Neural cell (in vitro differentiated cells): ENCODE data around the gene TMEM143. TPM values are rescaled to one million over a fixed set of nuclear protein-coding genes. Genes with fewer than 3 reads are reported as not detected.
A peak's percentile ranks its signal among the peaks of the same experiment; 100 is the strongest.

ENCODE experiments used
- H2AFZ ChIP-seq: fragments of 200-600, 300-800 bp; sonication (generic), shearing (Covaris generic); 2 replicates; pipeline ENCODE4 v1.6.0; 2014; ENCODE audit warnings: low read depth, mild to moderate bottlenecking, antibody characterized with exemption, low read length, moderate library complexity
- H3F3A ChIP-seq: fragments of 200-600 bp; shearing (Covaris generic); 2 replicates; pipeline ENCODE4 v1.6.1; 2016; ENCODE audit warnings: mild to moderate bottlenecking, moderate library complexity, mixed read lengths, antibody characterized with exemption, low read length; ENCODE audit not compliant: insufficient read depth, poor library complexity, severe bottlenecking
- H3K27ac ChIP-seq: fragments of 200-600, 300-800 bp; sonication (generic), shearing (Covaris generic); 2 replicates; pipeline ENCODE4 v1.5.1; 2014; ENCODE audit warnings: mild to moderate bottlenecking, low read length, moderate library complexity
- H3K27me3 ChIP-seq: fragments of 300-800, 200-600 bp; sonication (generic), shearing (Covaris generic); 2 replicates; pipeline ENCODE4 v1.6.0; 2014; ENCODE audit warnings: mild to moderate bottlenecking, low read depth, low read length, moderate library complexity; ENCODE audit not compliant: insufficient read depth
- H3K36me3 ChIP-seq: fragments of 300-800, 200-600 bp; sonication (generic), shearing (Covaris generic); 2 replicates; pipeline ENCODE4 v1.5.1; 2014; ENCODE audit warnings: mild to moderate bottlenecking, antibody characterized with exemption, low read length, moderate library complexity; ENCODE audit not compliant: insufficient read depth
- H3K4me2 ChIP-seq: fragments of 300-800, 200-600 bp; sonication (generic), shearing (Covaris generic); 2 replicates; pipeline ENCODE4 v1.6.0; 2014; ENCODE audit warnings: mild to moderate bottlenecking, low read length
- H3K4me3 ChIP-seq: fragments of 300-800, 200-600 bp; sonication (generic), shearing (Covaris generic); 2 replicates; pipeline ENCODE4 v1.5.1; 2014; ENCODE audit warnings: mild to moderate bottlenecking, low read length, moderate library complexity
- H3K79me2 ChIP-seq: fragments of 200-600 bp; shearing (Covaris generic); replicated peaks from 2 replicates; pipeline ENCODE4 v1.6.0; 2014; ENCODE audit warnings: mild to moderate bottlenecking, low read length, moderate library complexity; ENCODE audit not compliant: insufficient read depth
- H3K9ac ChIP-seq: fragments of 300-800, 200-600 bp; sonication (generic), shearing (Covaris generic); 2 replicates; pipeline ENCODE4 v1.6.1; 2016; ENCODE audit warnings: mild to moderate bottlenecking, low read length, mixed read lengths
- H3K9me2 ChIP-seq: fragments of 200-600 bp; shearing (Covaris generic); 2 replicates; pipeline ENCODE4 v1.6.1; 2016; ENCODE audit warnings: mild to moderate bottlenecking, low read length, mixed read lengths; ENCODE audit not compliant: insufficient read depth
- H3K9me3 ChIP-seq: fragments of 200-600, 300-800 bp; sonication (generic), shearing (Covaris generic); 2 replicates; pipeline ENCODE4 v1.6.1; 2016; ENCODE audit warnings: mild to moderate bottlenecking, mixed run types, low read length, moderate library complexity, mixed read lengths
- H4K20me1 ChIP-seq: fragments of 200-600 bp; shearing (Covaris generic); 2 replicates; pipeline ENCODE4 v1.6.1; 2016; ENCODE audit warnings: mild to moderate bottlenecking, mixed run types; ENCODE audit not compliant: insufficient read depth
- CTCF ChIP-seq: fragments of 450-650 bp; IDR thresholded peaks from 2 replicates; pipeline ENCODE4 v1.5.1; 2014; ENCODE audit warnings: antibody characterized with exemption, mild to moderate bottlenecking, moderate library complexity; ENCODE audit not compliant: poor library complexity, severe bottlenecking
- EP300 ChIP-seq: fragments of 450-650 bp; conservative IDR thresholded peaks from 2 replicates; pipeline ENCODE4 v1.6.1; 2014; ENCODE audit warnings: antibody characterized with exemption, mild to moderate bottlenecking, moderate library complexity; ENCODE audit not compliant: poor library complexity, severe bottlenecking
- EZH2 ChIP-seq: fragments of 200-600, 300-800 bp; shearing (Covaris generic), sonication (generic); IDR thresholded peaks from 2 replicates; pipeline ENCODE4 v1.6.1; 2014; ENCODE audit warnings: antibody characterized with exemption, low read length, borderline replicate concordance, mild to moderate bottlenecking; ENCODE audit not compliant: insufficient read depth, poor library complexity, severe bottlenecking
- MXI1 ChIP-seq: fragments of 450-650 bp; conservative IDR thresholded peaks from 2 replicates; pipeline ENCODE4 v1.6.1; 2014; ENCODE audit warnings: antibody characterized with exemption, mild to moderate bottlenecking; ENCODE audit not compliant: poor library complexity, severe bottlenecking
- POLR2AphosphoS5 ChIP-seq: IDR thresholded peaks from 2 replicates; pipeline ENCODE4 v1.6.1; 2012
- RAD21 ChIP-seq: fragments of 450-650 bp; conservative IDR thresholded peaks from 2 replicates; pipeline ENCODE4 v1.6.1; 2014; ENCODE audit warnings: antibody characterized with exemption, mild to moderate bottlenecking, moderate library complexity
- REST ChIP-seq: IDR thresholded peaks from 2 replicates; pipeline ENCODE4 v1.6.1; 2012; ENCODE audit warnings: borderline replicate concordance
- SMC3 ChIP-seq: fragments of 450-650 bp; conservative IDR thresholded peaks from 2 replicates; pipeline ENCODE4 v1.6.1; 2014; ENCODE audit warnings: antibody characterized with exemption, mild to moderate bottlenecking, moderate library complexity; ENCODE audit not compliant: poor library complexity
- TAF1 ChIP-seq: IDR thresholded peaks from 2 replicates; pipeline ENCODE4 v1.6.1; 2012; ENCODE audit warnings: low read depth
- polyA plus RNA-seq: library from polyadenylated mRNA; depleted of rRNA; stranded (reverse); fragments of >200 nt; gene quantifications from 2 replicates; pipeline ENCODE4 v1.2.3, GENCODE V29; 2014

Gene TMEM143
- polyA plus RNA-seq, 1 donor from 2014 or later, result 4.2 TPM

- Histone ChIP-seq H2AFZ (no peak overlapping the region), H3K9me3 (no peaks in the 10 kb centered on the region), H3K9me2 (no peaks in the 10 kb centered on the region), H3K4me2 (no peak overlapping the region), H4K20me1 (no peaks in the 10 kb centered on the region), H3K27me3 (peaks cover 24% of the 10 kb centered on the region), H3K27ac (no peak overlapping the region), H3K36me3 (no peaks in the 10 kb centered on the region), H3K9ac (no peak overlapping the region), H3K4me3 (no peak overlapping the region), H3F3A (no peaks in the 10 kb centered on the region), H3K79me2 (peaks cover 4% of the 10 kb centered on the region)
- TF ChIP-seq EP300 (no peak), REST (no peak), MXI1 (no peak), TAF1 (no peak), CTCF (no peak), SMC3 (no peak), EZH2 (no peak), POLR2AphosphoS5 (no peak), RAD21 (no peak)
Observed at GRCh38 chr19:48398375-48399235, 34.9 kb upstream of the TMEM143 start.

GRCh38 chr19:48398102-48398374, 34.3 kb upstream of the TMEM143 start:
- H3K9me3 ChIP-seq, result no peaks in the 10 kb centered on the region
- H3F3A ChIP-seq, result no peaks in the 10 kb centered on the region
- no peaks in the 10 kb centered on the region for H4K20me1 ChIP-seq
- H3K36me3 ChIP-seq, result no peaks in the 10 kb centered on the region
- H3K4me3 ChIP-seq, result peak overlapping the region; percentile 94
- TF ChIP-seq EZH2 (no peak), POLR2AphosphoS5 (no peak)
- no peak overlapping the region for H3K9ac ChIP-seq
- H3K79me2 ChIP-seq, result peaks cover 4% of the 10 kb centered on the region
- no peaks in the 10 kb centered on the region for H3K9me2 ChIP-seq
- H3K4me2 ChIP-seq, result no peak overlapping the region
- no peak overlapping the region for H2AFZ ChIP-seq
- no peak overlapping the region for H3K27ac ChIP-seq
- peaks cover 24% of the 10 kb centered on the region for H3K27me3 ChIP-seq
